Measurements from ENCODE around the gene FGD2. TPM values are rescaled to one million over a fixed set of nuclear protein-coding genes. Genes with fewer than 3 reads are reported as not detected.

Gene FGD2
- total RNA-seq, 2 experiments from 2014 or later = 1.4 to 1.6 TPM

- TF ChIP-seq, protein P1, sequence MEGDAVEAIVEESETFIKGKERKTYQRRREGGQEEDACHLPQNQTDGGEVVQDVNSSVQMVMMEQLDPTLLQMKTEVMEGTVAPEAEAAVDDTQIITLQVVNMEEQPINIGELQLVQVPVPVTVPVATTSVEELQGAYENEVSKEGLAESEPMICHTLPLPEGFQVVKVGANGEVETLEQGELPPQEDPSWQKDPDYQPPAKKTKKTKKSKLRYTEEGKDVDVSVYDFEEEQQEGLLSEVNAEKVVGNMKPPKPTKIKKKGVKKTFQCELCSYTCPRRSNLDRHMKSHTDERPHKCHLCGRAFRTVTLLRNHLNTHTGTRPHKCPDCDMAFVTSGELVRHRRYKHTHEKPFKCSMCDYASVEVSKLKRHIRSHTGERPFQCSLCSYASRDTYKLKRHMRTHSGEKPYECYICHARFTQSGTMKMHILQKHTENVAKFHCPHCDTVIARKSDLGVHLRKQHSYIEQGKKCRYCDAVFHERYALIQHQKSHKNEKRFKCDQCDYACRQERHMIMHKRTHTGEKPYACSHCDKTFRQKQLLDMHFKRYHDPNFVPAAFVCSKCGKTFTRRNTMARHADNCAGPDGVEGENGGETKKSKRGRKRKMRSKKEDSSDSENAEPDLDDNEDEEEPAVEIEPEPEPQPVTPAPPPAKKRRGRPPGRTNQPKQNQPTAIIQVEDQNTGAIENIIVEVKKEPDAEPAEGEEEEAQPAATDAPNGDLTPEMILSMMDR (IDR thresholded peaks at IDR 0.05) = no peak
- no peak overlapping the region for H3K4me3 Mint-ChIP-seq
- no peak for DNase-seq
- no peak overlapping the region for H3K27ac Mint-ChIP-seq
- peaks cover 60% of the 10 kb centered on the region for H3K4me1 Mint-ChIP-seq (ENCODE audit: low read depth)
- no peaks in the 10 kb centered on the region for H3K36me3 Mint-ChIP-seq (ENCODE audit: low read depth)
- H3K27me3 Mint-ChIP-seq = no peaks in the 10 kb centered on the region
- no peak for ATAC-seq
- ChIA-PET CTCF (interaction anchor here (1.1 to 19.5 kb wide), 24 partner anchors 8 to 305 kb away, joined by 3 to 784 read pairs (median 6); partner anchors contain the start of genes C6orf89, MTCH1, PI16 and PIM1), POLR2A (interaction anchor here (1.1 to 9.0 kb wide), 5 partner anchors 11 to 185 kb away, joined by 3 to 124 read pairs (median 4); partner anchors contain the start of genes MTCH1 and PIM1)
- intact Hi-C loops (cut with micrococcal nuclease) = no loop called here
- no peaks in the 10 kb centered on the region for H3K9me3 Mint-ChIP-seq
Observed at GRCh38 chr6:37020812-37021211, 15.4 kb downstream of the FGD2 start.

GRCh38 chr6:37021356-37022129 lies 16.1 kb downstream of the FGD2 start:
- Mint-ChIP-seq H3K27me3 (no peaks in the 10 kb centered on the region), H3K9me3 (no peaks in the 10 kb centered on the region), H3K27ac (peak overlapping the region; percentile 62), H3K4me1 (ENCODE audit: low read depth) (peaks cover 66% of the 10 kb centered on the region), H3K36me3 (ENCODE audit: low read depth) (no peaks in the 10 kb centered on the region), H3K4me3 (no peak overlapping the region)
- ATAC-seq (peak; percentile 34), DNase-seq (peak; percentile 88)
- TF ChIP-seq, protein P1 (IDR thresholded peaks at IDR 0.05) = peak; percentile 76
- CTCF ChIA-PET = interaction anchor here (0.7 to 19.5 kb wide), 32 partner anchors 8 to 412 kb away, joined by 3 to 784 read pairs (median 5); partner anchors contain the start of genes C6orf89, CMTR1, MTCH1 and PI16
- intact Hi-C loops (cut with micrococcal nuclease) = no loop called here
- POLR2A ChIA-PET = interaction anchor here (0.7 to 9.0 kb wide), 9 partner anchors 9 to 189 kb away, joined by 3 to 124 read pairs (median 3); partner anchors contain the start of genes MTCH1 and PIM1

DNA sequence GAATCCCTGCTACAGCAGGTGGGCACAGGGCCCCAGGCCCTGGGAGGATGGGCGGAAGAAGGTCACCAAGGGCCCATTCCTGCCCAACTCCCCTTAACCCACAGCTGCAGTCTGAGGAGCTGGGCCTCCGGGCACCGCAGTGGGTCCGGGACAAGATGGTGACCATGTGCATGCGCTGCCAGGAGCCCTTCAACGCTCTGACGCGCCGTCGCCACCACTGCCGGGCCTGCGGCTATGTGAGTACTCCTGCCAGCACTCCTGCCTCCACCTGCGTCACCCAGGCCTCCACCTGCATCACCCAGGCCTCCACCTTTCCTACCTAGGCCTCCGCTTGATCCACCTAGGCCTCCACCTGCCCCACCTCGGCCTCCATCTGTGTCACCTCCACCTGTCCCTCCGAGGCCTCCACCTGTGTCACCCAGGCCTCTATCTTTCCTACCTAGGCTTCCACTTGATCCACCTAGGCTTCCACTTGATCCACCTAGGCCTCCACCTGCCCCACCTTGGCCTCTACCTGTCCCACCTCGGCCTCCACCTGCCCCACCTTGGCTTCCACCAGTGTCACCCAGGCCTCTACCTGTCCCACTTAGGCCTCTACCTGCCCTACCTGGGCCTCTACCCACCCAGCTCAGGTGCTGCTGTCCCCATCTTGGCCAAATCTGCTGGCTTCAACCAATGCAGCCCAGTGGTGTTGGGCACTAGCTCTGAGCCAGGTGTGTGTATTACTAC lies 16.8 kb downstream of the FGD2 start:
- Mint-ChIP-seq H3K4me3 (no peak overlapping the region), H3K9me3 (no peaks in the 10 kb centered on the region), H3K27ac (peak overlapping the region; percentile 19), H3K4me1 (ENCODE audit: low read depth) (peaks cover 64% of the 10 kb centered on the region), H3K36me3 (ENCODE audit: low read depth) (no peaks in the 10 kb centered on the region), H3K27me3 (no peaks in the 10 kb centered on the region)
- ChIA-PET POLR2A (interaction anchor here (0.9 to 9.0 kb wide), 8 partner anchors 8 to 162 kb away, joined by 3 to 124 read pairs (median 4); partner anchors contain the start of genes MTCH1 and PIM1), CTCF (interaction anchor here (0.7 to 19.5 kb wide), 33 partner anchors 7 to 411 kb away, joined by 3 to 784 read pairs (median 5); partner anchors contain the start of genes C6orf89, CMTR1, MTCH1 and PI16)
- TF ChIP-seq, protein P1 (IDR thresholded peaks at IDR 0.05) = no peak
- intact Hi-C loops (cut with micrococcal nuclease) = no loop called here
- ATAC-seq (no peak), DNase-seq (no peak)

GRCh38 chr6:37024656-37025337 lies 19.3 kb downstream of the FGD2 start:
- ATAC-seq = peak; percentile 58
- Mint-ChIP-seq H3K4me3 (no peak overlapping the region), H3K27ac (peak overlapping the region; percentile 72), H3K9me3 (no peaks in the 10 kb centered on the region), H3K36me3 (ENCODE audit: low read depth) (peaks cover 3% of the 10 kb centered on the region), H3K4me1 (ENCODE audit: low read depth) (peaks cover 58% of the 10 kb centered on the region), H3K27me3 (no peaks in the 10 kb centered on the region)
- intact Hi-C loops (cut with micrococcal nuclease) = no loop called here
- ChIA-PET POLR2A (interaction anchor here (0.6 to 9.0 kb wide), 8 partner anchors 9 to 186 kb away, joined by 3 to 124 read pairs (median 6); partner anchors contain the start of gene PIM1), CTCF (interaction anchor here (0.9 to 19.5 kb wide), 7 partner anchors 9 to 290 kb away, joined by 3 to 784 read pairs (median 9); partner anchors contain the start of gene PIM1)
- TF ChIP-seq, protein P1 (IDR thresholded peaks at IDR 0.05) = no peak
- peak; percentile 81 for DNase-seq
